Keratinocyte (primary cell): Measurements from ENCODE around the gene DCAF6. TPM values are rescaled to one million over a fixed set of nuclear protein-coding genes. Genes with fewer than 3 reads are reported as not detected.

Experiments used
- DNase-seq: peaks from one replicate; pipeline ENCODE4 v3.0.0-alpha.2; 2011; ENCODE audit warnings: low read depth, missing footprints, low spot score
- FAIRE-seq: peaks from 2 replicates; lab custom pipeline; 2011; peaks lifted over from hg19 to GRCh38; lab: Jason Lieb, UNC
- H2AFZ ChIP-seq: 2 replicates; pipeline ENCODE4 v1.6.0; 2012; ENCODE audit warnings: low read length, control low read depth, inconsistent platforms; ENCODE audit not compliant: control insufficient read depth
- H3K27ac ChIP-seq: 2 replicates; pipeline ENCODE4 v1.5.1; 2011; ENCODE audit warnings: low read length; ENCODE audit not compliant: control insufficient read depth, insufficient read depth
- H3K27me3 ChIP-seq: 3 replicates; pipeline ENCODE4 v1.6.0; 2011; ENCODE audit warnings: low read length; ENCODE audit not compliant: control insufficient read depth, insufficient read depth; ENCODE audit errors: extremely low read depth
- H3K36me3 ChIP-seq, 2 experiments: 2 replicates in 1 of 2; 3 replicates in 1 of 2; pipeline ENCODE4 v1.5.1; 2011; ENCODE audit warnings: low read length in 2 of 2, mild to moderate bottlenecking in 1 of 2; ENCODE audit not compliant: control insufficient read depth in 2 of 2, insufficient read depth in 2 of 2; ENCODE audit errors: extremely low read depth in 1 of 2
- H3K4me1 ChIP-seq: 3 replicates; pipeline ENCODE4 v1.5.1; 2011; ENCODE audit warnings: low read length; ENCODE audit not compliant: control insufficient read depth, insufficient read depth; ENCODE audit errors: extremely low read depth
- H3K4me2 ChIP-seq: 3 replicates; pipeline ENCODE4 v1.6.0; 2011; ENCODE audit warnings: low read depth, low read length; ENCODE audit not compliant: control insufficient read depth, insufficient read depth; ENCODE audit errors: extremely low read depth
- H3K4me3 ChIP-seq, 3 experiments: fragments of 200-600 bp in 1 of 3; sonication (generic) in 1 of 3; 2 replicates in 2 of 3; 3 replicates in 1 of 3; pipeline ENCODE4 v1.5.1; 2011 to 2016; ENCODE audit warnings: low read length in 3 of 3, mild to moderate bottlenecking in 3 of 3, control low read depth in 2 of 3, inconsistent platforms in 1 of 3, low read depth in 1 of 3, mixed read lengths in 1 of 3, mixed run types in 1 of 3, moderate library complexity in 1 of 3; ENCODE audit not compliant: control insufficient read depth in 2 of 3, insufficient read depth in 2 of 3; ENCODE audit errors: extremely low read depth in 1 of 3
- H3K79me2 ChIP-seq: 2 replicates; pipeline ENCODE4 v1.6.0; 2012; ENCODE audit warnings: low read length; ENCODE audit not compliant: control insufficient read depth, insufficient read depth
- H3K9ac ChIP-seq: 3 replicates; pipeline ENCODE4 v1.6.0; 2011; ENCODE audit warnings: low read length; ENCODE audit not compliant: control insufficient read depth, insufficient read depth; ENCODE audit errors: extremely low read depth
- H3K9me1 ChIP-seq: 3 replicates; pipeline ENCODE4 v1.6.0; 2011; ENCODE audit warnings: low read length; ENCODE audit not compliant: control insufficient read depth, insufficient read depth; ENCODE audit errors: extremely low read depth
- H3K9me3 ChIP-seq: 2 replicates; pipeline ENCODE4 v1.5.1; 2012; ENCODE audit warnings: low read depth, low read length; ENCODE audit not compliant: control insufficient read depth
- H4K20me1 ChIP-seq: 3 replicates; pipeline ENCODE4 v1.6.0; 2011; ENCODE audit warnings: low read length; ENCODE audit not compliant: control insufficient read depth, insufficient read depth; ENCODE audit errors: extremely low read depth
- CTCF ChIP-seq, 3 experiments: IDR thresholded peaks in 1 of 3; conservative IDR thresholded peaks in 1 of 3; optimal IDR thresholded peaks in 1 of 3; 2 replicates in 2 of 3; 3 replicates in 1 of 3; pipeline versions ENCODE3 to v1.5.1; 2011; ENCODE audit warnings: low read length in 3 of 3, mild to moderate bottlenecking in 3 of 3, moderate library complexity in 2 of 3, control low read depth in 1 of 3, inconsistent platforms in 1 of 3; ENCODE audit not compliant: insufficient read depth in 2 of 3; ENCODE audit errors: extremely low read depth in 1 of 3
- EZH2 ChIP-seq: IDR thresholded peaks from one replicate; pipeline ENCODE4 v1.6.1; 2012; ENCODE audit warnings: inconsistent platforms, mild to moderate bottlenecking, low read length, moderate library complexity
- dilution Hi-C: fragments of 300-500 bp; cut with MboI; formaldehyde crosslinking; loops from one replicate; pipeline ENCODE4 v1.7.0; 2020; ENCODE audit warnings: low sequenced_read_pairs; ENCODE audit not compliant: extremely low pct_ligation_motif_present
- polyA plus RNA-seq, 5 experiments: library from polyadenylated mRNA; depleted of rRNA in 3 of 5; stranded (reverse) in 3 of 5; stranded (forward) in 1 of 5; unstranded in 1 of 5; fragments of >200 nt; gene quantifications; 1 replicate in 1 of 5; 2 replicates in 3 of 5; 3 replicates in 1 of 5; pipeline versions ENCODE4 v1.2.1 to v1.2.3, GENCODE V29; 2011 to 2012; ENCODE audit warnings: missing spikeins in 2 of 5, low read depth in 1 of 5, low replicate concordance in 1 of 5

Gene DCAF6
- polyA plus RNA-seq, 1 donor (not counting 4 experiments of a cell fraction or from before 2014, with no cell fraction given): 109 TPM

GRCh38 chr1:167993720-167994119 lies 57.2 kb downstream of the DCAF6 start:
- Histone ChIP-seq H3K36me3 (peaks cover 4% of the 10 kb centered on the region in 2 experiments), H4K20me1 (no peaks in the 10 kb centered on the region), H2AFZ (no peak overlapping the region), H3K27ac (no peak overlapping the region), H3K27me3 (no peaks in the 10 kb centered on the region), H3K4me2 (no peak overlapping the region), H3K9ac (no peak overlapping the region), H3K4me1 (no peaks in the 10 kb centered on the region), H3K9me1 (no peaks in the 10 kb centered on the region), H3K4me3 (no peak overlapping the region), H3K9me3 (no peaks in the 10 kb centered on the region), H3K79me2 (no peaks in the 10 kb centered on the region)
- TF ChIP-seq EZH2 (no peak), CTCF (optimal IDR thresholded peaks at IDR 0.05 in 1 of 3, IDR thresholded peaks at IDR 0.05 in 1 of 3, conservative IDR thresholded peaks at IDR 0.05 in 1 of 3; ENCODE audit: extremely low read depth in 1 of 3, insufficient read depth in 2 of 3, low read length in 3 of 3) (no peak)
- DNase-seq: no peak
- FAIRE-seq: no peak
- dilution Hi-C loops: no loop called here

- no peaks in the 10 kb centered on the region for H3K79me2 ChIP-seq
- peaks cover 4% of the 10 kb centered on the region in 2 experiments for H3K36me3 ChIP-seq
- H4K20me1 ChIP-seq: no peaks in the 10 kb centered on the region
- no peaks in the 10 kb centered on the region for H3K27me3 ChIP-seq
- no peak overlapping the region for H3K4me3 ChIP-seq
- FAIRE-seq: no peak
- no peak overlapping the region for H3K4me2 ChIP-seq
- dilution Hi-C loops: no loop called here
- no peaks in the 10 kb centered on the region for H3K9me1 ChIP-seq
- TF ChIP-seq CTCF (optimal IDR thresholded peaks at IDR 0.05 in 1 of 3, IDR thresholded peaks at IDR 0.05 in 1 of 3, conservative IDR thresholded peaks at IDR 0.05 in 1 of 3; ENCODE audit: extremely low read depth in 1 of 3, insufficient read depth in 2 of 3, low read length in 3 of 3) (no peak), EZH2 (no peak)
- DNase-seq: no peak
- no peak overlapping the region for H2AFZ ChIP-seq
- no peak overlapping the region for H3K27ac ChIP-seq
- no peak overlapping the region for H3K9ac ChIP-seq
- H3K9me3 ChIP-seq: no peaks in the 10 kb centered on the region
- no peaks in the 10 kb centered on the region for H3K4me1 ChIP-seq
These were observed 58.1 kb downstream of the DCAF6 start for GRCh38 chr1:167994560-167994959.
